NT2/D1 (cell line): ENCODE data around the gene CEMP1.
"Not testable (repeated sequence)": the region's sequence is repeated elsewhere in the genome, so short reads cannot be mapped to it uniquely, and the experiment has no call there.

Source experiments
- YY1 ChIP-seq: IDR thresholded peaks from 2 replicates; pipeline ENCODE4 v1.6.1; 2011; ENCODE audit not compliant: insufficient read length, insufficient read depth
- ZNF274 ChIP-seq: IDR thresholded peaks from 2 replicates; pipeline ENCODE4 v1.6.1; 2011; ENCODE audit warnings: mild to moderate bottlenecking, low read depth, low read length

GRCh38 chr16:2533142-2533755 lies 2.0 kb upstream of the CEMP1 start:
- TF ChIP-seq ZNF274, YY1: not testable (repeated sequence)
